ENCODE results near the gene PPIA. TPM values are rescaled to one million over a fixed set of nuclear protein-coding genes. Genes with fewer than 3 reads are reported as not detected.

Gene PPIA
- total RNA-seq, 2 donors from 2014 or later: 957 to 1,544 TPM

GRCh38 chr7:44764081-44764480 lies 32.4 kb upstream of the PPIA start:
- H3K27ac ChIP-seq: no peak overlapping the region
- intact Hi-C loops (cut with DNase I): no loop called here
- 94% methylated on average over 6 of the region's 6 CpGs for WGBS
- no peak overlapping the region for H3K4me3 ChIP-seq
- no peaks in the 10 kb centered on the region for H3K9me3 ChIP-seq
- H3K36me3 ChIP-seq: peaks cover 11 to 23% of the 10 kb centered on the region in 2 donors
- TF ChIP-seq POLR2AphosphoS5 (IDR thresholded peaks at IDR 0.05): no peak
- no peaks in the 10 kb centered on the region for H3K27me3 ChIP-seq (replicated peaks; ENCODE audit: insufficient read depth)
- peaks cover 16% of the 10 kb centered on the region for H3K4me1 ChIP-seq (replicated peaks)
- no peak for DNase-seq (ENCODE audit: low spot score)

- H3K36me3 ChIP-seq: peaks cover 11 to 23% of the 10 kb centered on the region in 2 donors
- no peak for DNase-seq (ENCODE audit: low spot score)
- no peaks in the 10 kb centered on the region for H3K27me3 ChIP-seq (replicated peaks; ENCODE audit: insufficient read depth)
- no peak overlapping the region for H3K4me3 ChIP-seq
- TF ChIP-seq CTCF (IDR thresholded peaks at IDR 0.05) (no peak), POLR2AphosphoS5 (IDR thresholded peaks at IDR 0.05) (no peak), POLR2A (IDR thresholded peaks at IDR 0.05) (no peak)
- no peaks in the 10 kb centered on the region for H3K9me3 ChIP-seq
- intact Hi-C loops (cut with DNase I): loop anchor here (5.0 kb wide), 1 partner anchor 82 kb away; the partner anchor contains the start of gene H2AZ2
- WGBS: 88% methylated on average over 22 of the region's 22 CpGs
- H3K4me1 ChIP-seq (replicated peaks): peaks cover 24% of the 10 kb centered on the region
- no peak overlapping the region for H3K27ac ChIP-seq
These were observed 31.6 kb upstream of the PPIA start for GRCh38 chr7:44764665-44765578.

GRCh38 chr7:44765579-44766415 lies 30.7 kb upstream of the PPIA start:
- 91% methylated on average over 17 of the region's 17 CpGs for WGBS
- Histone ChIP-seq H3K4me1 (replicated peaks) (peaks cover 27% of the 10 kb centered on the region), H3K27ac (no peak overlapping the region), H3K36me3 (peaks cover 11 to 23% of the 10 kb centered on the region in 2 donors), H3K27me3 (replicated peaks; ENCODE audit: insufficient read depth) (no peaks in the 10 kb centered on the region), H3K4me3 (no peak overlapping the region), H3K9me3 (no peaks in the 10 kb centered on the region)
- intact Hi-C loops (cut with DNase I): loop anchor here (5.0 kb wide), 1 partner anchor 82 kb away; the partner anchor contains the start of gene H2AZ2
- TF ChIP-seq POLR2A (IDR thresholded peaks at IDR 0.05) (no peak), POLR2AphosphoS5 (IDR thresholded peaks at IDR 0.05) (no peak), CTCF (IDR thresholded peaks at IDR 0.05) (no peak)
- DNase-seq (ENCODE audit: low spot score): no peak

DNA sequence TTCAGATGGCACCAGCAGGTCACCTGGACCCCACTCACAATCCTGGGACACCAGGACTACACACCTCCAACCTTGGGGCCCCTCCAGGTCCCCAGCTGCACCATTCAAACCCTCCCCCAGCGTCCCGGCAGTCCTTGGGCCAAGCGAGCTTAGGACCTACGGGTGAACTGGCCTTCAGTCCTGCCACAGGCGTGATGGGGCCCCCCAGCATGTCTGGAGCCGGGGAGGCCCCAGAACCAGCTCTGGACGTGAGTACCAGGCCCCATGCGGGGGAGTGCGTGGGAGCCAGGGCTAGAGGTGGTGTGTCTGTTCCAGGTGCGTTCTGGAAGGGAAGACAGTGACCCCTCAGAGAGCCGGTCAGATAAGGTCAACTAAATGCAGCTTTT lies 30.1 kb upstream of the PPIA start:
- intact Hi-C loops (cut with DNase I): loop anchor here (5.0 kb wide), 1 partner anchor 81 kb away; the partner anchor contains the start of gene H2AZ2
- DNase-seq (ENCODE audit: low spot score): no peak
- H3K9me3 ChIP-seq: no peaks in the 10 kb centered on the region
- peaks cover 27% of the 10 kb centered on the region for H3K4me1 ChIP-seq (replicated peaks)
- H3K4me3 ChIP-seq: no peak overlapping the region
- no peak for TF ChIP-seq POLR2AphosphoS5 (IDR thresholded peaks at IDR 0.05)
- no peak for TF ChIP-seq POLR2A (IDR thresholded peaks at IDR 0.05)
- no peak for TF ChIP-seq CTCF (IDR thresholded peaks at IDR 0.05)
- H3K27me3 ChIP-seq (replicated peaks; ENCODE audit: insufficient read depth): no peaks in the 10 kb centered on the region
- peaks cover 11 to 23% of the 10 kb centered on the region in 2 donors for H3K36me3 ChIP-seq
- no peak overlapping the region for H3K27ac ChIP-seq
- 86% methylated on average over 11 of the region's 11 CpGs for WGBS

All from prostate gland (tissue), 2 donors.